ENCODE measurements around the gene CYFIP1. TPM values are rescaled to one million over a fixed set of nuclear protein-coding genes. Genes with fewer than 3 reads are reported as not detected.

The CYFIP1 gene
- total RNA-seq, 1 donor from 2014 or later = 59.5 TPM

- H3K27me3 ChIP-seq (ENCODE audit: control insufficient read depth, insufficient read depth, low read length) = no peaks in the 10 kb centered on the region
- H3K36me3 ChIP-seq (ENCODE audit: control insufficient read depth, insufficient read depth, low read length) = peaks cover 15% of the 10 kb centered on the region
- FAIRE-seq (no peak), DNase-seq (ENCODE audit: low read depth) (no peak)
- H3K4me3 ChIP-seq (ENCODE audit: low read depth, low read length) = no peak overlapping the region
- TF ChIP-seq CTCF (IDR thresholded peaks at IDR 0.05; ENCODE audit: insufficient read depth, low read length, severe bottlenecking) = no peak
Observed at GRCh38 chr15:22925875-22926274, 54.3 kb downstream of the CYFIP1 start.

GRCh38 chr15:22922003-22922402 is 58.2 kb downstream of the CYFIP1 start:
- DNase-seq (ENCODE audit: low read depth) = peak; percentile 4
- Histone ChIP-seq H3K27me3 (ENCODE audit: control insufficient read depth, insufficient read depth, low read length) (no peaks in the 10 kb centered on the region), H3K4me3 (ENCODE audit: low read depth, low read length) (no peak overlapping the region), H3K36me3 (ENCODE audit: control insufficient read depth, insufficient read depth, low read length) (peaks cover 18% of the 10 kb centered on the region)
- no peak for TF ChIP-seq CTCF (IDR thresholded peaks at IDR 0.05; ENCODE audit: insufficient read depth, low read length, severe bottlenecking)
- no peak for FAIRE-seq

- no peak for DNase-seq (ENCODE audit: low read depth)
- Histone ChIP-seq H3K27me3 (ENCODE audit: control insufficient read depth, insufficient read depth, low read length) (no peaks in the 10 kb centered on the region), H3K4me3 (ENCODE audit: low read depth, low read length) (no peak overlapping the region), H3K36me3 (ENCODE audit: control insufficient read depth, insufficient read depth, low read length) (peaks cover 13% of the 10 kb centered on the region)
- FAIRE-seq = no peak
- no peak for TF ChIP-seq CTCF (IDR thresholded peaks at IDR 0.05; ENCODE audit: insufficient read depth, low read length, severe bottlenecking)
Observed at GRCh38 chr15:22919171-22919570, 61.0 kb downstream of the CYFIP1 start.

- no peak for FAIRE-seq
- DNase-seq (ENCODE audit: low read depth) = no peak
- H3K4me3 ChIP-seq (ENCODE audit: low read depth, low read length) = no peak overlapping the region
- TF ChIP-seq CTCF (IDR thresholded peaks at IDR 0.05; ENCODE audit: insufficient read depth, low read length, severe bottlenecking) = no peak
- no peaks in the 10 kb centered on the region for H3K27me3 ChIP-seq (ENCODE audit: control insufficient read depth, insufficient read depth, low read length)
- peaks cover 17% of the 10 kb centered on the region for H3K36me3 ChIP-seq (ENCODE audit: control insufficient read depth, insufficient read depth, low read length)
Observed at GRCh38 chr15:22918596-22919140, 61.5 kb downstream of the CYFIP1 start.

- no peak for FAIRE-seq
Observed at GRCh38 chr15:22918056-22918455, 62.1 kb downstream of the CYFIP1 start.

More at GRCh38 chr15:22918056-22918455, 62.1 kb downstream of the CYFIP1 start:
- DNase-seq (ENCODE audit: low read depth) = peak; percentile 64
- no peaks in the 10 kb centered on the region for H3K27me3 ChIP-seq (ENCODE audit: control insufficient read depth, insufficient read depth, low read length)
- H3K4me3 ChIP-seq (ENCODE audit: low read depth, low read length) = no peak overlapping the region
- TF ChIP-seq CTCF (IDR thresholded peaks at IDR 0.05; ENCODE audit: insufficient read depth, low read length, severe bottlenecking) = no peak
- peaks cover 14% of the 10 kb centered on the region for H3K36me3 ChIP-seq (ENCODE audit: control insufficient read depth, insufficient read depth, low read length)
